Measurements from ENCODE around the gene BACE1-AS. TPM values are rescaled to one million over a fixed set of nuclear protein-coding genes. Genes with fewer than 3 reads are reported as not detected.
A peak's percentile ranks its signal among the peaks of the same experiment; 100 is the strongest.
"Not testable (repeated sequence)": the region's sequence is repeated elsewhere in the genome, so short reads cannot be mapped to it uniquely, and the experiment has no call there.

Gene BACE1-AS
- total RNA-seq, 1 donor from 2014 or later = 4.8 TPM

GRCh38 chr11:117319214-117319840 lies 28.2 kb downstream of the BACE1-AS start:
- DNase-seq (ENCODE audit: low read depth) = peak; percentile 15

GRCh38 chr11:117327255-117327566 lies 36.1 kb downstream of the BACE1-AS start:
- not testable (repeated sequence) for DNase-seq (ENCODE audit: low read depth)

- peak; percentile 98 for DNase-seq (ENCODE audit: low read depth)
Observed at GRCh38 chr11:117327567-117328374, 36.6 kb downstream of the BACE1-AS start, which contains the start of gene CEP164. CEP164 (plus strand) TSS chr11:117327854; CDS start chr11:117338587, 10,733 bp downstream.

DNA sequence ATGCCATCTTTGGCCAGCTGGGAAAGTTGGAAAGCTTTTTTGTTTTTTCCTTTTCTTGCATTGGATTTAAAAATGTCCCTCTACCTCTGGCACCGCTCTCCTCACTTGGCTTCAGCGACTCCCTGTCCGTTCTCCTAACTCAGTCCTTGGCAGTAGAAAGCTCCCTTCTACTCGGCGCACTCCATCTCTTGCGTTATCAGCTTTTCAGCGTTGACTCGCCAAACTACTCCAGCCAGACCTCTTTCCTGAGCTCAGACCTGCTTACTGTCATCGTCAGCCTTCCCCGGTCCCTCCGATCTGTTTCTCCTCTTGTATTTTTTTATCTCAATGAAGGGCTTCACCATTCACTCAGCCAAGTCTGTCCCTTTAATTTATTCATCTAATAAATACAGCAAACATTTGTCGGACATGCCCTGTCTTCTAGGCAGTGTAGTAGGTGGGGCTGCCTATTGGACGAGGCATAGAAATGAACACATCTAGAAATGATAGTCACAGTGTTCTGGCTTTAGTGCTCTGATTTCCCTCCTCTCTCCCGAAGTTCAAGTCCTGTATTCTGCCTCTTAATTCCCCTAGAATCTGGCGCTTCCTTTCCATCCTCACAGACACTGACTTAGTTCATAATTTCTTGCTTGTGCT lies 37.3 kb downstream of the BACE1-AS start:
- peak; percentile 42 for DNase-seq (ENCODE audit: low read depth)

- DNase-seq (ENCODE audit: low read depth) = no peak
Observed at GRCh38 chr11:117332843-117333242, 41.7 kb downstream of the BACE1-AS start.

GRCh38 chr11:117333917-117334316 lies 42.8 kb downstream of the BACE1-AS start:
- DNase-seq (ENCODE audit: low read depth) = peak; percentile 47

DNA sequence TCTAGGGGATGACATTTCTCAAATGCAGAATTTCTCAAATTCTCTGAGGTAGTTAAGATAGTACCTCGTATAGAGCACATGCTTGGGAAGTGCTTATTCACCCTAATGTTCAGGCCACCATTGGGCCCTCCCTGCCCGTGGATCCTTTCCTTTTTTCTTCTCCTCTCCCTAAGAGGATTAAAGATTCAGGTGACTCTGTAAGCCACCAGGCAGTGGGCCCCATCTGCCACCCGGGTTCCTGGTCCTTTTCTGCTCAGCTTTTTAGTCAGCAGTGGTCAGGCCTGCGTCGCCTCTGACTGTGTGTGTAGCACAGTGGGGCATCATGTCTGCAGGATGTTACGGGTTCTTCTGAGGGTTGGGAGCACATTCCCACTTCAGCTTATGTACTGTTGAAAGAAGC lies 43.8 kb downstream of the BACE1-AS start:
- DNase-seq (ENCODE audit: low read depth) = no peak

DNA sequence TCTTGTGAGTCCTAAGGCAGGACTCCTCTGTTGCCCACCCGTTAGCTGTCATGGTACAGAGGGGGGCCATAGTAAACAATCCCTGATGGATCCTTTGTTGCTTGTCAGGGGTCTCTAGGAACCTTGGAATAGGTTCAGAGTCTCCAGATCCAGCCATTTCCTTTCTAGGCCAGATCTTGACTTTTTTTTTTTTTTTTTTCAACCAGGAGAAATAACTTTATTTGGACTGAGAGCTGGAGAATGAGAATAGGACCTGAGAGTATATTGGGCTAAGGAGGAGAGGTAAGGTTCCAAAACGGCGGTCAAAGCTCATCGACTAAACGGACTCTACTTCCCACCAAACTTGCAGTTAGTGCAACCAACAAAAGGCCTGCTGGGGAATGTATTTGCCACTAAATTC lies 44.3 kb downstream of the BACE1-AS start:
- DNase-seq (ENCODE audit: low read depth) = no peak

DNA sequence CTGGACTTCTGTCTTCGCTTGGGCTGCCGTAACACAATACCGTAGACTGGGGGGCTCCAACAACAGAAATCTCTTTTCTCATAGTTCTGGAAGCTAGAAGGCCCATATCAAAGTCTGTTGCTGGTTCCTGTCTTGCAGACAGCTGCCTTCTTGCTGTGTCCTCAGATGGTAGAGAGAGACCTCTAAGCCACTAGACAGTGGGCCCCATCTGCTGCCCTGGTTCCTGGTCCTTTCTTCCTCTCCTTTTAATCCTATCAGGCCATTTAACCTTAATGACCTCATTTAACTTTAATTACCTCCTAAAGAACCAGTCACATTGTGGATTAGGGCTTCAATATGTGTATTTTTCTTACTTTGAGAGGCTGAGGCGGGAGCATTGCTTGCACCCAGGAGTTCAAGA lies 45.9 kb downstream of the BACE1-AS start:
- DNase-seq (ENCODE audit: low read depth) = no peak

Other genes with a start within 250 kb of the BACE1-AS start
- 19.7 and 49.9 TPM in 2 replicates for gene SIK3, start 192.9 kb upstream of the BACE1-AS start, total RNA-seq
- 93.0 and 94.1 TPM in 2 replicates for gene PAFAH1B2, start 147.1 kb upstream of the BACE1-AS start, total RNA-seq
- gene SIDT2, start 112.6 kb upstream of the BACE1-AS start, total RNA-seq = 24.7 and 39.6 TPM in 2 replicates
- gene TAGLN, start 92.0 kb upstream of the BACE1-AS start, total RNA-seq = 462 and 502 TPM in 2 replicates
- 36.8 and 42.3 TPM in 2 replicates for gene PCSK7, start 59.3 kb upstream of the BACE1-AS start, total RNA-seq
- 14.8 and 16.3 TPM in 2 replicates for gene RNF214, start 58.7 kb upstream of the BACE1-AS start, total RNA-seq
- gene BACE1, start 24.9 kb downstream of the BACE1-AS start, total RNA-seq = 22.0 and 23.5 TPM in 2 replicates
- gene CEP164, start 36.5 kb downstream of the BACE1-AS start, total RNA-seq = 20.8 and 30.9 TPM in 2 replicates